ENCODE results near the gene KDM1A. TPM values are rescaled to one million over a fixed set of nuclear protein-coding genes. Genes with fewer than 3 reads are reported as not detected.
A peak's percentile ranks its signal among the peaks of the same experiment; 100 is the strongest.

KDM1A gene
- total and polyA plus RNA-seq, 2 of the 13 experiments (the other 11 are each of a cell fraction or from before 2014, with no cell fraction given), result 81.3 to 173 TPM

- TF ChIP-seq ZNF230 (CRISPR knock-in tag; IDR thresholded peaks at IDR 0.05) (no peak), MEIS2 (CRISPR knock-in tag; IDR thresholded peaks at IDR 0.05) (peak; percentile 59; the same call in 1 of the 2 replicates), GTF3A (CRISPR knock-in tag; conservative IDR thresholded peaks at IDR 0.05) (no peak), PPARG (CRISPR knock-in tag; conservative IDR thresholded peaks at IDR 0.05) (peak; percentile 59), IKZF4 (CRISPR knock-in tag; IDR thresholded peaks at IDR 0.05; ENCODE audit: borderline replicate concordance, low read depth, not compliant biosample characterization) (no peak), ZNF329 (CRISPR knock-in tag; IDR thresholded peaks at IDR 0.05; ENCODE audit: low read depth) (no peak), ZNF672 (CRISPR knock-in tag; IDR thresholded peaks at IDR 0.05) (no peak), ZBTB7B (CRISPR knock-in tag; IDR thresholded peaks at IDR 0.05) (peak; percentile 81), CCAR2 (optimal IDR thresholded peaks at IDR 0.05; ENCODE audit: low read depth, low read length) (no peak), SMAD1 (CRISPR knock-in tag; IDR thresholded peaks at IDR 0.05; ENCODE audit: borderline replicate concordance, low read depth) (peak; percentile 88; the same call in 1 of the 2 replicates), REL (CRISPR knock-in tag; conservative IDR thresholded peaks at IDR 0.05) (peak; percentile 67), KDM3A (CRISPR knock-in tag; IDR thresholded peaks at IDR 0.05; ENCODE audit: low read depth) (peak; percentile 85; the same call in 1 of the 2 replicates), PBX2 (CRISPR knock-in tag; IDR thresholded peaks at IDR 0.05) (no peak), ZFP36L1 (CRISPR knock-in tag; IDR thresholded peaks at IDR 0.05) (peak; percentile 93), TGIF2 (CRISPR knock-in tag; IDR thresholded peaks at IDR 0.05) (peak; percentile 91), MBNL3 (CRISPR knock-in tag; conservative IDR thresholded peaks at IDR 0.05) (no peak), SMAD3 (CRISPR knock-in tag; IDR thresholded peaks at IDR 0.05) (peak; percentile 82), HBP1 (CRISPR knock-in tag; IDR thresholded peaks at IDR 0.05; ENCODE audit: low read depth) (peak; percentile 97), ZNF30 (CRISPR knock-in tag; IDR thresholded peaks at IDR 0.05) (no peak), ZBTB44 (CRISPR knock-in tag; IDR thresholded peaks at IDR 0.05) (0 out of 2 replicates have a peak, but pooled peaks have one; percentile 52), ZBED4 (CRISPR knock-in tag; IDR thresholded peaks at IDR 0.05; ENCODE audit: borderline replicate concordance) (peak; percentile 94), POLR2AphosphoS5 (IDR thresholded peaks at IDR 0.05; ENCODE audit: low read depth, low read length) (peak; percentile 96), MIXL1 (CRISPR knock-in tag; IDR thresholded peaks at IDR 0.05) (peak; percentile 84), ZNF207 (IDR thresholded peaks at IDR 0.05; ENCODE audit: borderline replicate concordance) (no peak)
Measured at GRCh38 chr1:23019094-23019862, at the start of gene KDM1A (continued).

Measured in HepG2 (cell line).